Activated T-helper 17 cell treated with anti-CD3 and anti-CD28 coated beads, Interleukin-2, amount 50 U/mL, for 72 hours (primary cell): ENCODE measurements around the gene TRAF4. TPM values are rescaled to one million over a fixed set of nuclear protein-coding genes. Genes with fewer than 3 reads are reported as not detected.
"Not testable (repeated sequence)": the region's sequence is repeated elsewhere in the genome, so short reads cannot be mapped to it uniquely, and the experiment has no call there.

Experiments used
- ATAC-seq: fragments of 150-1000 bp; cut with Tn5 transposase; replicated peaks from 2 replicates; pipeline ENCODE4 v1.10.0; 2021; ENCODE audit warnings: mild to moderate bottlenecking, moderate library complexity
- H3K27ac Mint-ChIP-seq: one replicate; pipeline ENCODE4 v1.8.0; 2022; ENCODE audit warnings: mixed read lengths
- H3K27me3 Mint-ChIP-seq: one replicate; pipeline ENCODE4 v1.8.0; 2022; ENCODE audit warnings: mixed read lengths
- H3K36me3 Mint-ChIP-seq: one replicate; pipeline ENCODE4 v1.8.0; 2022; ENCODE audit warnings: low read depth, mild to moderate bottlenecking, mixed read lengths
- H3K4me1 Mint-ChIP-seq: one replicate; pipeline ENCODE4 v1.8.0; 2022; ENCODE audit warnings: mixed read lengths
- H3K4me3 Mint-ChIP-seq: one replicate; pipeline ENCODE4 v1.8.0; 2022; ENCODE audit warnings: mild to moderate bottlenecking, mixed read lengths
- H3K9me3 Mint-ChIP-seq: one replicate; pipeline ENCODE4 v1.8.0; 2022; ENCODE audit warnings: mixed read lengths
- total RNA-seq, 2 donors: library from RNA; stranded (reverse); gene quantifications; one replicate each; pipeline ENCODE4 v1.2.3, GENCODE V29; 2022

TRAF4 gene
- total RNA-seq, 2 donors from 2014 or later = 78.4 to 181 TPM

DNA sequence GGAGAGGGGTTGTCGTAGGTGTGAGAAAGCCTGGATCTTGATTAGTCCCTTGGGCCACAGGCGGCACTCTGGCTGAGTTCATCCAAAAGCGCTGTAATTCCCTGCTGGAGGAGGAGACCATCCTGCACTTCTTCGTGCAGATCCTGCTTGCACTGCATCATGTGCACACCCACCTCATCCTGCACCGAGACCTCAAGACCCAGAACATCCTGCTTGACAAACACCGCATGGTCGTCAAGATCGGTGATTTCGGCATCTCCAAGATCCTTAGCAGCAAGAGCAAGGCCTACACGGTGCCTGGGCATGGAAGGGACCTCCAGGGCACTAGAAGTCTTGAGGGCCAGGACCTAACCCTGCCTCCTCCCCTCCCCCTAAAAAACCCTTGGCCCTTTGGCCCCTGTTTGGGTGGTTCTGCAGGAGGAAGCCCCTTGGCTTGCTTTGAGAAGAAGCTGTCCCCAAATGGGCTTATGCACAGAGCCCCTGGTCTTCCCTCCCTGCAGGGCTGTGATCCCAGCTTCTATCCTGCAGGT is 9.0 kb upstream of the TRAF4 start:
- Mint-ChIP-seq H3K9me3 (no peaks in the 10 kb centered on the region), H3K36me3 (peaks cover 8% of the 10 kb centered on the region), H3K4me1 (peaks cover 15% of the 10 kb centered on the region), H3K4me3 (no peak overlapping the region), H3K27me3 (no peaks in the 10 kb centered on the region), H3K27ac (no peak overlapping the region)
- no peak for ATAC-seq

DNA sequence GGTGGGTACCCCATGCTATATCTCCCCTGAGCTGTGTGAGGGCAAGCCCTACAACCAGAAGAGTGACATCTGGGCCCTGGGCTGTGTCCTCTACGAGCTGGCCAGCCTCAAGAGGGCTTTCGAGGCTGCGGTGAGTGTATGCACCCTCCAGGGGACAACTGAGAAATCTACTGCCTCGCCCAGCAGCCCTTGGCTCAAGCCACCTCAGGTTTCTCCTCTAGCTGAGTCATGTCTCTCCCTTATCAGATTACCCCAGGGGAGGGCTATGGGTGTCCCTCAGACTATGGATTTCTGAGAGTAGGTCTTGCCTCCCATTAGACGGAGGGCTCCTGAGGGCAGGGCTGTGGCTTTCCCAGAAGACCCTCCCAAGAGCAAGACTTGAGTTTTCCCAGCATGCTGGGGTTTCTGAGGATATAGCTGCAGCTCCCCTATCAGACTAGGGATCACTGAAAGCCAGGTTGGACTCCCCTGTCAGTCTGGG is 8.5 kb upstream of the TRAF4 start:
- H3K4me3 Mint-ChIP-seq = no peak overlapping the region
- no peaks in the 10 kb centered on the region for H3K27me3 Mint-ChIP-seq
- H3K9me3 Mint-ChIP-seq = no peaks in the 10 kb centered on the region
- H3K36me3 Mint-ChIP-seq = peaks cover 8% of the 10 kb centered on the region
- H3K4me1 Mint-ChIP-seq = peaks cover 12% of the 10 kb centered on the region
- H3K27ac Mint-ChIP-seq = no peak overlapping the region
- peak; percentile 38 for ATAC-seq

DNA sequence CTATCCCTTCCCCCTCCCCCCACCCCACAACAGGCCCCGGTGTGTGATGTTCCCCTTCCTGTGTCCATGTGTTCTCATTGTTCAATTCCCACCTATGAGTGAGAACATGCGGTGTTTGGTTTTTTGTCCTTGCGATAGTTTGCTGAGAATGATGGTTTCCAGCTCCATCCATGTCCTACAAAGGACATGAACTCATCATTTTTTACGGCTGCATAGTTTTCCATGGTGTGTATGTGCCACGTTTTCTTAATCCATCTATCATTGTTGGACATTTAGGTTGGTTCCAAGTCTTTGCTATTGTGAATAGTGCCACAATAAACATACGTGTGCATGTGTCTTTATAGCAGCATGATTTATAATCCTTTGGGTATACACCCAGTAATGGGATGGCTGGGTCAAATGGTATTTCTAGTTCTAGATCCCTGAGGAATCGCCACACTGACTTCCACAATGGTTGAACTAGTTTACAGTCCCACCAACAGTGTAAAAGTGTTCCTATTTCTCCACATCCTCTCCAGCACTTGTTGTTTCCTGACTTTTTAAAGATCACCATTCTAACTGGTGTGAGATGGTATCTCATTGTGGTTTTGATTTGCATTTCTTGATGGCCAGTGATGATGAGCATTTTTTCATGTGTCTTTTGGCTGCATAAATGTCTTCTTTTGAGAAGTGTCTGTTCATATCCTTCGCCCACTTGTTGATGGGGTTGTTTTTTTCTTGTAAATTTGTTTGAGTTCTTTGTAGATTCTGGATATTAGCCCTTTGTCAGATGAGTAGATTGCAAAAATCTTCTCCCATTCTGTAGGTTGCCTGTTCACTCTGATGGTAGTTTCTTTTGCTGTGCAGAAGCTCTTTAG is 7.7 kb upstream of the TRAF4 start:
- not testable (repeated sequence) for H3K27me3 Mint-ChIP-seq, ATAC-seq, H3K9me3 Mint-ChIP-seq, H3K36me3 Mint-ChIP-seq, H3K27ac Mint-ChIP-seq
- Mint-ChIP-seq H3K4me1 (peaks cover 12% of the 10 kb centered on the region), H3K4me3 (peak overlapping the region; percentile 19)

DNA sequence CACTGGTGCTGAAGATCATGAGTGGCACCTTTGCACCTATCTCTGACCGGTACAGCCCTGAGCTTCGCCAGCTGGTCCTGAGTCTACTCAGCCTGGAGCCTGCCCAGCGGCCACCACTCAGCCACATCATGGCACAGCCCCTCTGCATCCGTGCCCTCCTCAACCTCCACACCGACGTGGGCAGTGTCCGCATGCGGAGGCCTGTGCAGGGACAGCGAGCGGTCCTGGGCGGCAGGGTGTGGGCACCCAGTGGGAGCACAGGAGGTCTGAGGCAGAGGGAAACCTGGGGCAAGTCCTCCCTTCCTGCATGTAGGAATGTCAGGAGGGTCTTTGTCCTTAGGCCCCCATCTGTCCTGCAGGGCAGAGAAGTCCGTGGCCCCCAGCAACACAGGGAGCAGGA is 6.5 kb upstream of the TRAF4 start:
- no peak overlapping the region for H3K27ac Mint-ChIP-seq
- no peak overlapping the region for H3K4me3 Mint-ChIP-seq
- ATAC-seq = no peak
- H3K27me3 Mint-ChIP-seq = no peaks in the 10 kb centered on the region
- peaks cover 8% of the 10 kb centered on the region for H3K36me3 Mint-ChIP-seq
- H3K9me3 Mint-ChIP-seq = no peaks in the 10 kb centered on the region
- peaks cover 12% of the 10 kb centered on the region for H3K4me1 Mint-ChIP-seq

DNA sequence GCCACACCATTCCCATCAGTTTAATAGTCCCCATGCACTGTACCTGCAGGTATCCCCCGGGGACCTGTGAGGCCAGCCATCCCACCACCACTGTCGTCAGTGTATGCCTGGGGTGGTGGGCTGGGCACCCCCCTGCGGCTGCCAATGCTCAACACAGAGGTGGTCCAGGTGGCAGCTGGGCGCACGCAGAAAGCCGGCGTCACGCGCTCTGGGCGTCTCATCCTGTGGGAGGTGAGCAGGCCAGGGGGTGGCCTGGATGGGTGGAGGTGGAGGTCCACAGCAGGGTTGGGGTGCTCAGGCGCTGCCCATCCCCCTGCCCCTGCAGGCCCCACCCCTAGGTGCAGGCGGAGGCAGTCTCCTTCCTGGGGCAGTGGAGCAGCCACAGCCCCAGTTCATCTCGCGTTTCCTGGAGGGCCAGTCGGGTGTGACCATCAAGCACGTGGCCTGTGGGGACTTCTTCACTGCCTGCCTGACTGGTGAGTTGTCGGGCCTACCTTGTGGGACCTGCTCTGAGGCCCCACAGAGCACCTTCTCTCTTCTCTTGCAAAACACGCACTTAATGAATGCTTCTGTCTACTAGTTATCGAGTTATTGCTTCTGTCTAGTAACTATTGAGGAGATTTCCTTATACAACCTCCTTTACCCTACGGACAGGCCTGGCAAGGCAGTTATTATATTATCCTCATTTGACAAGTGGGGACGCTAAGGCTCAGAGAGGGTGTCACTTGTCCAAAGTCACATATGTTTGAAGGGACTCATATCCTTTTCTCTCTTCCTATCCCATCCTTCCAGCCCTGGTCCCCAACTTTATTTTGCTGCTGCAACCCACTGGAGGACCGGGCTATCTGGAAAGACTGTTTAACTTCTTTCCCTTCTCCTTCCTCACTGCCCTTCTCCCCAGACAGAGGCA is 5.8 kb upstream of the TRAF4 start:
- Mint-ChIP-seq H3K27ac (peak overlapping the region; percentile 66), H3K36me3 (peaks cover 8% of the 10 kb centered on the region), H3K27me3 (no peaks in the 10 kb centered on the region), H3K4me1 (peaks cover 12% of the 10 kb centered on the region), H3K9me3 (no peaks in the 10 kb centered on the region), H3K4me3 (peak overlapping the region; percentile 60)
- peak; percentile 25 for ATAC-seq

DNA sequence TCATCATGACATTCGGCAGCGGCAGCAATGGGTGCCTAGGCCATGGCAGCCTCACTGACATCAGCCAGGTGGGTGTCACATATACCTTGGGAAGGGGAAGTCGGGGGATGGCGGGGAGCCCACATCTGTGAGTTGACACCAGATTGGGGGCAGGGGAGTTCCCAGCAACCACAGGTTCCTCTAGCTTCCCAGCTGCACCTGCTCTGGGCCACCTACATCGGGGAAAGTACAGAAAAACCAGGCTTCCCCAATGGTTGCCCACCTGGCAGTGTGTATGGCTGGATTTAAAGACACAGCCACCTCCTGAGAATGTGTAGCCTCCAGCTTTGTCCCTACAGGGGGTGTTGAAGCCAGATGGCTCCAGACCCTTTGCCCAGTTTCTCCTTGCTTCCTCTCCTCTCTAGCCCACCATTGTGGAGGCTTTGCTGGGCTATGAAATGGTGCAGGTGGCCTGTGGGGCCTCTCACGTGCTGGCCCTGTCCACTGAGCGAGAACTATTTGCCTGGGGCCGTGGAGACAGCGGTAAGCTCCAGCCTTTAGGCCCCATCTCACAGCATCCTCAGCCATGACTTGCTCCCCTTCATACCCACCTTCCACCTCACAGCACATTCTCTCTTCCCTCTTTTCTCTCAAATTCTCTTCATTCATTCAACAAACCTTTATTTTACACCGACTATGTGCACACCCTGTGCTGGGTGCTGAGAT is 5.0 kb upstream of the TRAF4 start:
- H3K4me1 Mint-ChIP-seq = peaks cover 12% of the 10 kb centered on the region
- H3K27ac Mint-ChIP-seq = peak overlapping the region; percentile 66
- no peaks in the 10 kb centered on the region for H3K9me3 Mint-ChIP-seq
- peak; percentile 54 for ATAC-seq
- no peaks in the 10 kb centered on the region for H3K27me3 Mint-ChIP-seq
- peak overlapping the region; percentile 60 for H3K4me3 Mint-ChIP-seq
- H3K36me3 Mint-ChIP-seq = peaks cover 8% of the 10 kb centered on the region

DNA sequence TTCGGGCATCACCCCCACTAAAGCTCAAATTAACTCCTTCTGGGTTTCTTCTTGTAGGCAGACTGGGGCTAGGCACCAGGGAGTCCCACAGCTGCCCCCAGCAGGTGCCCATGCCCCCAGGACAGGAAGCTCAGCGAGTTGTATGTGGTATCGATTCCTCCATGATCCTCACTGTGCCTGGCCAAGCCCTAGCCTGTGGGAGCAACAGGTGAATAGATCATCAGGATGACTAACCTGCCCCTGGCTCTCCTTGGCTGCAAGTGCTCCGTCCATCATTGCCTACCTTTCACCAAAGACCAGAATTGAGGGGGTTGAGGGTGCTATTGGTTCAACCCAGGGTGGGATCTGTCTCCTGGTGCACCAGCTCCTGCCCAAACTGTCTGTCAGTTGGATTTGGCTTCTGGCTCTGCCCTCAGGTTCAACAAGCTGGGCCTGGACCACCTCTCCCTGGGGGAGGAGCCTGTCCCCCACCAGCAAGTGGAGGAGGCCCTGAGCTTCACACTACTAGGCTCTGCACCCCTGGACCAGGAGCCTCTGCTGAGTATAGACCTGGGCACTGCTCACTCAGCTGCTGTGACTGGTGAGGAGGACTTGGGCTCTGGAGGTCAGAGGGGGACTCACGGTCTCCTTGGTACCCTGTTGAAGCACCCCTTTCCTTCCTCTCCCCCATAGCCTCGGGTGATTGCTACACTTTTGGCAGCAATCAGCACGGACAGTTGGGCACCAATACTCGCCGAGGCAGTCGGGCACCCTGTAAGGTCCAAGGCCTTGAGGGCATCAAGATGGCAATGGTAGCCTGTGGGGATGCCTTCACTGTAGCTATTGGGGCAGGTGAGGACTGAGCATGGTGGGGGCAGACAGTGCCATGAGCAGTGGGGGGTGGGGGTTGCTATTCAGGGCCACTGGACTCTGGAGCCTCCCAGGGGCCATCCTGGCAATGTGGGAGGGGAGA is 3.1 kb upstream of the TRAF4 start:
- H3K9me3 Mint-ChIP-seq = no peaks in the 10 kb centered on the region
- peaks cover 12% of the 10 kb centered on the region for H3K4me1 Mint-ChIP-seq
- no peak overlapping the region for H3K4me3 Mint-ChIP-seq
- peaks cover 14% of the 10 kb centered on the region for H3K36me3 Mint-ChIP-seq
- no peak overlapping the region for H3K27ac Mint-ChIP-seq
- no peaks in the 10 kb centered on the region for H3K27me3 Mint-ChIP-seq
- no peak for ATAC-seq

DNA sequence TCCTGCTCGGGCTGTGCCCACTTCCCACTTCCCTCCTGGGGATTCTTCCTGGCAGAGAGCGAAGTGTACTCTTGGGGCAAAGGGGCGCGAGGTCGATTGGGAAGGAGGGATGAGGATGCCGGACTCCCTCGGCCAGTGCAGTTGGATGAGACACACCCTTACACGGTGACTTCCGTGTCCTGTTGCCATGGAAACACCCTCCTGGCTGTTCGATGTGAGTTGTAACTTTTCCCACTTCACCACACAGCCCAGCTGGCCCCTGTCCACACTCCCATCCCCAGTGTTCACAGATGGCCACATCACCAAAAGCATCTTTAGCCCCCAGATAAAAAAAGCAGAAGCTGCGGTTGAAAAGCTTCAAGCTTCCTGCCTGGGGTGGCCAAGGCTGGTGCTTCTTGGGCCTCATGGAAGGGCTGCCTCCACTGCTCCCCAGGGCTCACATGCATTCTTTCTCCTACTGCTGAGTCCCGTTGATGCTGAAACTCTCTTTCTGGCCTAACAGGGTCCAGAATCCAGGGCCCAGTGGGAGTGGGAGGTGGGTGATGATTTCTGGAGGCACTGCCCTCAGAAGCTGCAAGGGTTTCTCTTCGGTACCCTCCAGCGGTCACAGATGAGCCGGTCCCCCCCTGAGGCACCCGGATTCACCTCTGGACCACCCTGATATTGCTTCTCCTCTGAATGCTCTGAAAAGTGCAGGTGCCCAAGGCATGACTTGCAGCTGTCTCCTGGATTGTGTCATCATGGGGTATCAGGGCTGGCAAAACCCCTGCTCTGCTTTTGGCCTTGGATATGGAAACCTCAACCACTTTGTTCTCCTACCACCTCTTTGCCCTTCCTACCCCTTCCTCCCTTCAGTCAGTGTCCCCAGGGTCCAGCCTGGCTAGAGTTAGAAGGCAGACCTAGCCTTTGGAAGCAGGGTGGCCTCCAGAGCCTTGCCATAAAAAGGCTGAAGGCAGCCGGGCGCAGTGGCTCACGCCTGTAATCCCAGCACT is 2.2 kb upstream of the TRAF4 start:
- H3K36me3 Mint-ChIP-seq = peaks cover 24% of the 10 kb centered on the region
- H3K9me3 Mint-ChIP-seq = no peaks in the 10 kb centered on the region
- H3K4me1 Mint-ChIP-seq = peaks cover 12% of the 10 kb centered on the region
- ATAC-seq = no peak
- H3K27ac Mint-ChIP-seq = no peak overlapping the region
- H3K4me3 Mint-ChIP-seq = peak overlapping the region; percentile 79
- H3K27me3 Mint-ChIP-seq = no peaks in the 10 kb centered on the region

DNA sequence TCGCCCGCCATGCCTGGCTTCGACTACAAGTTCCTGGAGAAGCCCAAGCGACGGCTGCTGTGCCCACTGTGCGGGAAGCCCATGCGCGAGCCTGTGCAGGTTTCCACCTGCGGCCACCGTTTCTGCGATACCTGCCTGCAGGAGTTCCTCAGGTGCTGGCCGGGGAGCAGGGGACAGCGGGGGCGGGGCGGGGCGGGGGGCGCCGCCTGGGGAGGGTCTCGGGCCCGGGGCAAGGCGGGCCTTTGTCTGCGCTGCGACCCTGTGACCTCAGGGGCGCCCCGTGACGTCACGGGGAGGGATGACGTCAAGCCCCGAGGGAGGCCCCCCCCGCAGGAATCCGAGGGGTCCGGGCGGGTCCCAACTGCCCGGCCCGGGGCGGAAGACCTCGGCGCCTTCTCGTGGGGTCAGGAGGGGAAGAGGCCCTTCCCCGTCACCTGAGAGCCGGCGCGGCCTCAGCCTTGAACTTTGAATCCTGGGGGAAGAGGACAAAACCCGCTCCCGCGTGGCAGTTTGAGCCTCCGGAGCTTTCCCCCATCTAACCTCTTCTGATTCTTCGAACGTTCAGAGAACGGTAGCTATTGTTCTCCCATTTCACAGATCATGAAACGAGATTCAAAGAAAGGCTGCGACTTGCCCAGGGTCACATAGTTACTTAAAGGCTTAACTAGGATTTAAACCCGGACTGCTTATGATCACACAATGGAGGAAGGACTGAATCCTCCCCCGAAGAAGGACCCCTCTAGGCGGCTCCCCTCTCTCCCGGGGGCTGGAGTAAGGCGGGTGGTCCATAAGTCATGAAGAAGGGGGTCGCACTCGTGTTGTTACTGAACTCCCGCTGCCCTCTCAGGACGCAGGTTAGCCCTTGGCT is 527 bp downstream of the TRAF4 start:
- Mint-ChIP-seq H3K36me3 (peaks cover 51% of the 10 kb centered on the region), H3K9me3 (no peaks in the 10 kb centered on the region), H3K4me3 (peak overlapping the region; percentile 82), H3K4me1 (peaks cover 8% of the 10 kb centered on the region), H3K27ac (peak overlapping the region; percentile 87), H3K27me3 (no peaks in the 10 kb centered on the region)
- ATAC-seq = peak; percentile 44

DNA sequence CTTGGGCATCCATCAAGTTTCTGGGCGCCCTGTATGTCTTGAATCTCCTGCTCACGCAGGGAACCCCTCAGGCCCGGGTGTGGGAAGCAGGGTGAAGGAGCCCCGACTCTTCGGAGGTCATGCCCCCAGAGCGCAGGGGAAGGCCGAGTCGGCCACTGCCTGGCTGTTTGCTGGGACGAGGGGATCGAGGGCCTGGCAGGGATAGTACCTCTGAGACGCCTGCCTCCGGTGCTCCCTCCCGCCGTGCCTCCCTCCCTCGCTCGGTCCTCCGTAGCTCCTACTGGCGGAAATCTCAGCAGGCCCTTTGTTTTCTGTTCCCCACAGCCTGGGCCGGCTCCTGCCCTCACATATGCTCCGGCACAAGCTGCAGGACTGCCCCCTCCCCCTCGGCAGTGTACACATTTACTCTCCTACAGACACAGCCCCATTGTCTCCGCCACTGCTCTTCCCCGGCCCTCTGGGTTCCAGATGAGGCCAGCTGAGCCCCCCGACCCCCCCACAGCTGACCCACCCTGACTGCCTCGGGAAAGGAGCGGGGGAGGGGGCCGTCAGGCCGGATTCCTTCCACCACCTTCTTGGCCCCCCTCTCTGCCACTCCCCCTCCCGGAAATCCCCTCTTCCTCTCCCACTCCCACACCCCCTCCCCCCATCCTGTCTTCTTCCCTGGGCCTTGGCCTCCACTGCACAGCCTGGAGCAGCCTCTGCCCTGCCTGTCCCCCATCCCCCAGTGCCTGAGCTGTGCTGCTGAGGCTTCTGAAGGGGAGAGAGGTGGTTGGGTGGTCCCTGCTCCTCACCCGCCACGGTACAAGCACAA is 1.4 kb downstream of the TRAF4 start:
- H3K36me3 Mint-ChIP-seq = peaks cover 59% of the 10 kb centered on the region
- peak overlapping the region; percentile 82 for H3K4me3 Mint-ChIP-seq
- H3K9me3 Mint-ChIP-seq = no peaks in the 10 kb centered on the region
- no peaks in the 10 kb centered on the region for H3K27me3 Mint-ChIP-seq
- H3K4me1 Mint-ChIP-seq = peaks cover 8% of the 10 kb centered on the region
- ATAC-seq = peak; percentile 1
- H3K27ac Mint-ChIP-seq = peak overlapping the region; percentile 87

DNA sequence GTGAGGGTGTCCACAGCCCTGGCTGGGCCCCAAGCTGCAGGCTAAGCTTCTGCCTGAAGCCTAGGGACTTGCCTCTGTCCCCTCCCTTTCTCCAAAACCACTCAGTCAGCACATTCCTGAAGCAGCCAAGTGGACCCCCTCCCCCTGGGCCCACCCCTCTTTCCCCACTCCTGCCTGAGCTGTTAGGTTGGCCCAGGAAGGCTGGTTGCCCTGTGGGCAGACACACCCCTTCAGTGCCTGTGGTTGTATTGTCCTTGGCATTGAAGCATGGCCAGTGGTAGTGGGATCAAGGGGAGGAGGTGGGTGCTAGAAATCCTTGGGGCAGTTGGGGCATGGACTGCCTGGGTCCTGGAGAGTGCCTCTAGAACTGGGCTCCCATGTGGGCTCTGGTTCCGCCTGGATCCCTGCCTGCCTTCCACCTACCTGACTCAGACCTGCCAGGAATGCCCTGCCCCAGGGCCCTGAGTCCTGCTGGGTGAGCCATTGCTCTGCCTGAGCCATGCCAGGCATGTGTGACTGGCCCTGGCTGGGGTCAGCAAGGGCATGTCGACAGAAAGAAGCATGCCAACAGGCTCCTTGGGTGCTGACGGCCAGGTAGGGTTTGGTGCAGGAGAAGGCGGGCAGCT is 2.1 kb downstream of the TRAF4 start:
- Mint-ChIP-seq H3K36me3 (peaks cover 66% of the 10 kb centered on the region), H3K4me3 (peak overlapping the region; percentile 82), H3K9me3 (no peaks in the 10 kb centered on the region), H3K4me1 (peaks cover 8% of the 10 kb centered on the region), H3K27me3 (no peaks in the 10 kb centered on the region), H3K27ac (peak overlapping the region; percentile 87)
- ATAC-seq = no peak
